ENCODE results near the gene KIF1A.

DNA sequence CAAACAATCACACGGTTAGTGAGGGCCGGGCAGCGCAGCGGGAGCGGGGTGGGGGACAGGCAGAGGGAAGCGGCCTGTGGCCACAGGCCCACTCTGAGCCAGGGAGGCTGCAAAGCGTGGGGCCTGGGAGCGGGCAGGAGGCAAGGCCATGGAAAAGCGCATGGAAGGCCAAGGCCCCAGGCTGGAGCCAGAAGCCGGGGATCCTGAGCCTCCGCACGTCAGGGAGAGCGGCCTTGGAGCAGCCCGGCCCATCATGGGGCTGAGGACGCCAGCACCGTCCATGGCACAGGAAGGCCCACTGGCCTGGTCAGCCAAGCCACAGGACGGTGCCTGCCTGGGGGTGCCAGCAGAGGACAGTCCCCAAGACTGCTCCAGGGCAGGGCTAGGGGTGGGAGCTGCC is 85.3 kb downstream of the KIF1A start:
- TF ChIP-seq, protein P1, sequence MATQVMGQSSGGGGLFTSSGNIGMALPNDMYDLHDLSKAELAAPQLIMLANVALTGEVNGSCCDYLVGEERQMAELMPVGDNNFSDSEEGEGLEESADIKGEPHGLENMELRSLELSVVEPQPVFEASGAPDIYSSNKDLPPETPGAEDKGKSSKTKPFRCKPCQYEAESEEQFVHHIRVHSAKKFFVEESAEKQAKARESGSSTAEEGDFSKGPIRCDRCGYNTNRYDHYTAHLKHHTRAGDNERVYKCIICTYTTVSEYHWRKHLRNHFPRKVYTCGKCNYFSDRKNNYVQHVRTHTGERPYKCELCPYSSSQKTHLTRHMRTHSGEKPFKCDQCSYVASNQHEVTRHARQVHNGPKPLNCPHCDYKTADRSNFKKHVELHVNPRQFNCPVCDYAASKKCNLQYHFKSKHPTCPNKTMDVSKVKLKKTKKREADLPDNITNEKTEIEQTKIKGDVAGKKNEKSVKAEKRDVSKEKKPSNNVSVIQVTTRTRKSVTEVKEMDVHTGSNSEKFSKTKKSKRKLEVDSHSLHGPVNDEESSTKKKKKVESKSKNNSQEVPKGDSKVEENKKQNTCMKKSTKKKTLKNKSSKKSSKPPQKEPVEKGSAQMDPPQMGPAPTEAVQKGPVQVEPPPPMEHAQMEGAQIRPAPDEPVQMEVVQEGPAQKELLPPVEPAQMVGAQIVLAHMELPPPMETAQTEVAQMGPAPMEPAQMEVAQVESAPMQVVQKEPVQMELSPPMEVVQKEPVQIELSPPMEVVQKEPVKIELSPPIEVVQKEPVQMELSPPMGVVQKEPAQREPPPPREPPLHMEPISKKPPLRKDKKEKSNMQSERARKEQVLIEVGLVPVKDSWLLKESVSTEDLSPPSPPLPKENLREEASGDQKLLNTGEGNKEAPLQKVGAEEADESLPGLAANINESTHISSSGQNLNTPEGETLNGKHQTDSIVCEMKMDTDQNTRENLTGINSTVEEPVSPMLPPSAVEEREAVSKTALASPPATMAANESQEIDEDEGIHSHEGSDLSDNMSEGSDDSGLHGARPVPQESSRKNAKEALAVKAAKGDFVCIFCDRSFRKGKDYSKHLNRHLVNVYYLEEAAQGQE (IDR thresholded peaks at IDR 0.05; ENCODE audit: borderline replicate concordance): no peak
- no peak for TF ChIP-seq CTCF (IDR thresholded peaks at IDR 0.05; ENCODE audit: poor library complexity, severe bottlenecking)
